ENCODE data around the gene OSGEPL1.
"Not testable (repeated sequence)": the region's sequence is repeated elsewhere in the genome, so short reads cannot be mapped to it uniquely, and the experiment has no call there.

OSGEPL1 gene, protein sequence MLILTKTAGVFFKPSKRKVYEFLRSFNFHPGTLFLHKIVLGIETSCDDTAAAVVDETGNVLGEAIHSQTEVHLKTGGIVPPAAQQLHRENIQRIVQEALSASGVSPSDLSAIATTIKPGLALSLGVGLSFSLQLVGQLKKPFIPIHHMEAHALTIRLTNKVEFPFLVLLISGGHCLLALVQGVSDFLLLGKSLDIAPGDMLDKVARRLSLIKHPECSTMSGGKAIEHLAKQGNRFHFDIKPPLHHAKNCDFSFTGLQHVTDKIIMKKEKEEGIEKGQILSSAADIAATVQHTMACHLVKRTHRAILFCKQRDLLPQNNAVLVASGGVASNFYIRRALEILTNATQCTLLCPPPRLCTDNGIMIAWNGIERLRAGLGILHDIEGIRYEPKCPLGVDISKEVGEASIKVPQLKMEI

DNA sequence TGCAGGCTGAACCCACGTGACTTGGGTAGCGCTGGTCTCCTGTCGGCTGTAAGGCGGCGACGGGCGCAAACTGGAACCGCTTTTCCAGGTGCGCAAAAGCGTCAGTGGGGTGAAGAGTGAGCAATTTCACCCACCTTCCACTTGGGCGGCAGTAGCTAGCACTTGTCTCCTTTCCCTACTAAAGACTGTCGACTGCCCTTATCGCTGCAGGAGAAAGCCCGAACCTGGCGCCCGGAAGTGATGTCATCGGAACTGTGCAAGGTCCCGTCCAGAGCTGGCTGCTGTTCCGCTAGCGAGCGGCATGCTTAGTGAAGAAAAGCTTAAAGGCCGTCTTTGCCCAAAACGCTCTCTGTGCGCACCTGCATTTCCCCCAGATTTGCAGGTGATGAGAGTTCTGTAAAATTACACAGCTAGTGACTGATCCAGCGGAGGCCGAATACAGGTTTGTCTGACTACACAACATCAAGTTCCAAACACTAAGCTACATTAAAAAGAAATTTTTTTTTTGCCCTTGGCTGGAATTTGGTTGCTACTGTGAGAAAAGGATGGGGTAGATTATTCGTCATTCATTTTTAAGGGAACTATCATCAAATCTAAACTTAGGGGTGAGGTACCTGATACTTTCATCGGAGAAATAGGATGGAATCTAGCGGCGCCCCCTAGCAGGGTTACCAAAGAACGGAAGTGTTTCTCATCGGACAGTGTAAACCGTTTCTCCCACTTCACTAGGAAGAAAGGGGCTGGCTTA is at the start of gene OSGEPL1:
OSGEPL1 (minus strand) TSS at position 242 of the 748 bp plus-strand sequence. CDS start 1,152 bp downstream, outside the sequence.
- peak; percentile 80 to 96 (median 91) for DNase-seq

GRCh38 chr2:189803431-189803830 is 40.8 kb upstream of the OSGEPL1 start:
- DNase-seq, result no peak

- no peak for DNase-seq
Observed at GRCh38 chr2:189802396-189802912, 39.9 kb upstream of the OSGEPL1 start.

DNA sequence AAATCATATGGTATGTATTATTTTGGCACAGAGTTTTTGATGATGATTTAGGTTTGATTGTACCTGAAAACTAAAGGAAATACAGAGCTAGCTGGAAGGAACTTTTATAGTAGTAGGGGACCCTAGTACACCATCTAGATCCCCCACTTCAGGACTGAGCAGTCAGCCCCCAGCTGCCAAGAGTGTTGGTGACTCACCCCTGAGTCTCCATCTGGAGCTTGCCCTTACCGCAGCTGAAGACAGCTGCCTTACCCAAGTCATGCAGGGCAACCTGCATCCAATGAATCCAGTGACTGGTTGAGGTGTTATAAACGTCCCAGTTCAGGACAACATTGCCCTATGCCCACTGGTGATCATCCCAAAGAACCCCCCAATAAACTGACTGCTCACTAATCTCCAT is 36.9 kb upstream of the OSGEPL1 start:
- no peak for DNase-seq

GRCh38 chr2:189799030-189799331 is 36.4 kb upstream of the OSGEPL1 start:
- DNase-seq, result no peak

- peak in 1 of 3 experiments; percentile 52 for DNase-seq
Observed at GRCh38 chr2:189798312-189799029, 35.9 kb upstream of the OSGEPL1 start.

- DNase-seq, result no peak
Observed at GRCh38 chr2:189797902-189798301, 35.3 kb upstream of the OSGEPL1 start.

DNA sequence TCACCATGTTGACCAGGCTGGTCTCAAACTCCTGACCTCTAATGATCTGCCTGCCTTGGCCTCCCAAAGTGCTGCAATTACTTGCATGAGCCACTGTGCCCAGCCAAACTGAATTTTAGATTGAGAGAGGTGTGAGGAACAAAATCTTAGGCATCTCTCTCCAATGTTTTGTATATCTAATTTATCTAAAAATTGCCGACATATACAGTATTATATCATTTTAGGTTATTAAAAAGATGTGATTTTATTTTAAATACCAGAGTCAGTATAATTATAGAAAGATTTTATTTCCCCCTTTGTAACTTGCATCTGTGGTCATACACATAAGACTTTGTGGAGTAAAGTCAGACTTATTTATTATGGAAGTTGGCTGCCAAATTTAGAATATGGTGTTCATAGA is 31.7 kb upstream of the OSGEPL1 start:
- no peak for DNase-seq

- DNase-seq, result no peak
Observed at GRCh38 chr2:189791338-189792042, 28.9 kb upstream of the OSGEPL1 start.

- peak; percentile 88 to 97 (median 97) for DNase-seq
Observed at GRCh38 chr2:189783927-189784867, 21.6 kb upstream of the OSGEPL1 start, which contains the start of the genes ORMDL1 and PMS1. Gene ORMDL1 (minus strand): TSS chr2:189784339. CDS start chr2:189782595, 1,744 bp downstream. Gene PMS1 (plus strand): TSS chr2:189784450. CDS start chr2:189791810, 7,360 bp downstream.

- peak in 1 of 3 experiments; percentile 72 for DNase-seq
Observed at GRCh38 chr2:189783451-189783926, 20.9 kb upstream of the OSGEPL1 start.

- no peak for DNase-seq
Observed at GRCh38 chr2:189782221-189782671, 19.7 kb upstream of the OSGEPL1 start.

- peak in 1 of 3 experiments; percentile 9 for DNase-seq
Observed at GRCh38 chr2:189772212-189772611, 9.6 kb upstream of the OSGEPL1 start.

DNA sequence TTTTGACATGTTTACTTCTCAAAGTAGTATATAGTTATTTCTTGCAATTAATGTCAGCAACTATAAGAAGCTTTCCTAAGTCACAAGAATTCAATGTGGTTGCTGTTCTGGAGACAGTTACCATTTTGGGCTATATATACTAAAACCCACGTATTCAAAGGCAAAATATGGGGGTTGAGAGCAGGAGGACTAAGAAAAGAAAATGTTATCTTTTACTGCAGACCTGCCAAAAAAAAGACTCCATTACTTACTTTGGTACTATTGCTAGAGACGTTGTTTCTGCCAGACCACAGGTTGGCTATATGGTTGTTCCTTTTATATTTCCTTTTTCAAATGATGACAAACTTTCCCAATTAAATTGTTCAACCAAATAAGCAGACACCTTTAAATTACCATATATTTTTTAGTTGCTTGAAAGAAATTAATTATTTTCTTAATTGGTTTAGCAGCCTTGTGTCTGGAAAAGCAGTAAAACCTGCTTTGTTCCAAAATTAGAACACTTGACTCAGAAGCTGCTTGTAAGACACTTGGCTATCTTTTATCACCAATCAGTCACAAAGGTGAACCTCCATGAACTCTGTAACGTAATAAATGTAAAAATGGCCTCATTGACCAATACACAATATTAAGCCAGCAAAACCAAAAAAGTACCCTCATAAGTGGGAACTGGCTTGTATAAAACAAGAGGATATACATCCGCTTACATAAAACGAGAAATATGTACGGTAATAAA is 8.2 kb upstream of the OSGEPL1 start:
- DNase-seq, result no peak

- DNase-seq, result no peak
Observed at GRCh38 chr2:189763908-189764661, 1.5 kb upstream of the OSGEPL1 start.

DNA sequence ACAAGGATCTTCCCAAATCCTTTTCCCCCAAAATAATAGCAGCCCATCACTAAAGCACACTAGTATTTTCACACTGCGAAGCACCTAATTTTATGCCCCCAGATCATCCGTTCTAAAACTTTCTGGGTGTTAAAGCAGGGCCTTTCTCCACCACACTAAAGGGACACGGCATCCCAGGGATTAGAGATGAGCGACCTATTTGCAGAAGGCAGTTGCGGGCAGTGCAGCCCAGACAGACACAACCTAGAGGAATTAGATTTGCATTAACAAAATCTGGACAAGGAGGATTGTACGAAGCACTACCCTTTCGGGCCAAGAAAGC is 402 bp downstream of the OSGEPL1 start:
- DNase-seq, result no peak

GRCh38 chr2:189760154-189760553 is 2.4 kb downstream of the OSGEPL1 start:
- not testable (repeated sequence) for DNase-seq

GRCh38 chr2:189756311-189756952 is 6.2 kb downstream of the OSGEPL1 start:
- DNase-seq, result no peak

GRCh38 chr2:189751080-189751658 is 11.4 kb downstream of the OSGEPL1 start:
- peak; percentile 3 to 60 (median 11) for DNase-seq

All from NCI-H1417 (cell line).